Panc1 (cell line): ENCODE data around the gene BTG3.

Experiments used
- POLR2AphosphoS5 ChIP-seq: IDR thresholded peaks from 2 replicates; pipeline ENCODE4 v1.6.1; 2012; ENCODE audit warnings: mild to moderate bottlenecking, low read depth, low read length, moderate library complexity
- TF ChIP-seq, protein P1 (sequence below): fragments of 450-650 bp; IDR thresholded peaks from 2 replicates; pipeline ENCODE4 v1.5.1; 2017; ENCODE audit warnings: mild to moderate bottlenecking

- TF ChIP-seq, protein P1, sequence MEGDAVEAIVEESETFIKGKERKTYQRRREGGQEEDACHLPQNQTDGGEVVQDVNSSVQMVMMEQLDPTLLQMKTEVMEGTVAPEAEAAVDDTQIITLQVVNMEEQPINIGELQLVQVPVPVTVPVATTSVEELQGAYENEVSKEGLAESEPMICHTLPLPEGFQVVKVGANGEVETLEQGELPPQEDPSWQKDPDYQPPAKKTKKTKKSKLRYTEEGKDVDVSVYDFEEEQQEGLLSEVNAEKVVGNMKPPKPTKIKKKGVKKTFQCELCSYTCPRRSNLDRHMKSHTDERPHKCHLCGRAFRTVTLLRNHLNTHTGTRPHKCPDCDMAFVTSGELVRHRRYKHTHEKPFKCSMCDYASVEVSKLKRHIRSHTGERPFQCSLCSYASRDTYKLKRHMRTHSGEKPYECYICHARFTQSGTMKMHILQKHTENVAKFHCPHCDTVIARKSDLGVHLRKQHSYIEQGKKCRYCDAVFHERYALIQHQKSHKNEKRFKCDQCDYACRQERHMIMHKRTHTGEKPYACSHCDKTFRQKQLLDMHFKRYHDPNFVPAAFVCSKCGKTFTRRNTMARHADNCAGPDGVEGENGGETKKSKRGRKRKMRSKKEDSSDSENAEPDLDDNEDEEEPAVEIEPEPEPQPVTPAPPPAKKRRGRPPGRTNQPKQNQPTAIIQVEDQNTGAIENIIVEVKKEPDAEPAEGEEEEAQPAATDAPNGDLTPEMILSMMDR = no peak
- TF ChIP-seq POLR2AphosphoS5 = no peak
Observed at GRCh38 chr21:17552410-17552809, 60.3 kb downstream of the BTG3 start.
